Loucy (cell line): Measurements from ENCODE around the gene CALML3.

Experiments used
- H2AFZ ChIP-seq: fragments of 200-600 bp; sonication (generic); 2 replicates; pipeline ENCODE4 v1.6.0; 2016; ENCODE audit warnings: antibody characterized with exemption, mild to moderate bottlenecking, low read length, moderate library complexity
- H3F3A ChIP-seq: fragments of 200-600 bp; 2 replicates; pipeline ENCODE4 v1.6.0; 2016; ENCODE audit warnings: antibody characterized with exemption, low read depth, mild to moderate bottlenecking
- H3K27me3 ChIP-seq: fragments of 200-600 bp; sonication (generic); 2 replicates; pipeline ENCODE4 v1.6.1; 2014; ENCODE audit warnings: low read length, mild to moderate bottlenecking; ENCODE audit not compliant: insufficient read depth, poor library complexity, severe bottlenecking
- H3K36me3 ChIP-seq: fragments of 200-600 bp; sonication (generic); 2 replicates; pipeline ENCODE4 v1.6.1; 2016; ENCODE audit warnings: low read length; ENCODE audit not compliant: insufficient read depth
- H3K4me1 ChIP-seq: fragments of 200-600 bp; sonication (generic); 2 replicates; pipeline ENCODE4 v1.5.1; 2014; ENCODE audit warnings: low read length, mild to moderate bottlenecking; ENCODE audit not compliant: insufficient read depth, poor library complexity, severe bottlenecking
- H3K4me2 ChIP-seq: fragments of 200-600 bp; sonication (generic); 2 replicates; pipeline ENCODE4 v1.6.0; 2014; ENCODE audit warnings: antibody characterized with exemption, low read length, low read depth, mild to moderate bottlenecking; ENCODE audit not compliant: poor library complexity, severe bottlenecking
- H3K4me3 ChIP-seq: fragments of 200-600 bp; sonication (generic); 2 replicates; pipeline ENCODE4 v1.5.1; 2014; ENCODE audit warnings: low read length, mild to moderate bottlenecking, mixed read lengths; ENCODE audit not compliant: poor library complexity, severe bottlenecking
- H3K79me2 ChIP-seq: fragments of 200-600 bp; sonication (generic); 2 replicates; pipeline ENCODE4 v1.6.1; 2014; ENCODE audit warnings: low read length; ENCODE audit not compliant: insufficient read depth
- H3K9ac ChIP-seq: fragments of 200-600 bp; sonication (generic); 2 replicates; pipeline ENCODE4 v1.6.0; 2014; ENCODE audit warnings: mild to moderate bottlenecking, low read depth, low read length, moderate library complexity; ENCODE audit not compliant: poor library complexity, severe bottlenecking
- H3K9me2 ChIP-seq: fragments of 200-600 bp; sonication (generic); replicated peaks from 2 replicates; pipeline ENCODE4 v1.6.1; 2016; ENCODE audit warnings: low read depth, low read length, mixed read lengths
- H3K9me3 ChIP-seq: fragments of 200-600 bp; sonication (generic); 2 replicates; pipeline ENCODE4 v1.6.1; 2014; ENCODE audit warnings: mild to moderate bottlenecking, antibody characterized with exemption, low read length, low read depth; ENCODE audit not compliant: insufficient read depth
- H4K20me1 ChIP-seq: fragments of 200-600 bp; sonication (generic); 2 replicates; pipeline ENCODE4 v1.6.0; 2014; ENCODE audit warnings: antibody characterized with exemption, low read length, mild to moderate bottlenecking; ENCODE audit not compliant: insufficient read depth, poor library complexity, severe bottlenecking
- CTCF ChIP-seq: fragments of 200-600 bp; sonication (generic); conservative IDR thresholded peaks from 2 replicates; pipeline ENCODE4 v1.5.1; 2014; ENCODE audit warnings: mild to moderate bottlenecking, antibody characterized with exemption, low read length
- EZH2phosphoT487 ChIP-seq: fragments of 200-600 bp; IDR thresholded peaks from 2 replicates; pipeline ENCODE4 v1.6.1; 2018; ENCODE audit warnings: antibody characterized with exemption, mild to moderate bottlenecking, moderate library complexity, borderline replicate concordance

The CALML3 gene

GRCh38 chr10:5563321-5563961 lies 38.7 kb downstream of the CALML3 start:
- no peaks in the 10 kb centered on the region for H3K9me2 ChIP-seq
- H3K4me2 ChIP-seq = no peak overlapping the region
- no peaks in the 10 kb centered on the region for H3K9me3 ChIP-seq
- H3K36me3 ChIP-seq = no peaks in the 10 kb centered on the region
- TF ChIP-seq CTCF = no peak
- no peak for TF ChIP-seq EZH2phosphoT487
- H2AFZ ChIP-seq = no peak overlapping the region
- no peaks in the 10 kb centered on the region for H3K27me3 ChIP-seq
- no peak overlapping the region for H3K9ac ChIP-seq
- no peaks in the 10 kb centered on the region for H4K20me1 ChIP-seq
- H3K4me3 ChIP-seq = no peak overlapping the region
- no peaks in the 10 kb centered on the region for H3F3A ChIP-seq
- H3K4me1 ChIP-seq = no peaks in the 10 kb centered on the region
- H3K79me2 ChIP-seq = no peaks in the 10 kb centered on the region

GRCh38 chr10:5563991-5564536 lies 39.3 kb downstream of the CALML3 start:
- Histone ChIP-seq H3K4me1 (no peaks in the 10 kb centered on the region), H3K79me2 (no peaks in the 10 kb centered on the region), H3K9me3 (no peaks in the 10 kb centered on the region), H3K4me2 (no peak overlapping the region), H3K27me3 (no peaks in the 10 kb centered on the region), H3K36me3 (no peaks in the 10 kb centered on the region), H3K9me2 (no peaks in the 10 kb centered on the region), H3K4me3 (no peak overlapping the region), H4K20me1 (no peaks in the 10 kb centered on the region), H3K9ac (no peak overlapping the region), H3F3A (no peaks in the 10 kb centered on the region), H2AFZ (no peak overlapping the region)
- TF ChIP-seq CTCF (no peak), EZH2phosphoT487 (no peak)

DNA sequence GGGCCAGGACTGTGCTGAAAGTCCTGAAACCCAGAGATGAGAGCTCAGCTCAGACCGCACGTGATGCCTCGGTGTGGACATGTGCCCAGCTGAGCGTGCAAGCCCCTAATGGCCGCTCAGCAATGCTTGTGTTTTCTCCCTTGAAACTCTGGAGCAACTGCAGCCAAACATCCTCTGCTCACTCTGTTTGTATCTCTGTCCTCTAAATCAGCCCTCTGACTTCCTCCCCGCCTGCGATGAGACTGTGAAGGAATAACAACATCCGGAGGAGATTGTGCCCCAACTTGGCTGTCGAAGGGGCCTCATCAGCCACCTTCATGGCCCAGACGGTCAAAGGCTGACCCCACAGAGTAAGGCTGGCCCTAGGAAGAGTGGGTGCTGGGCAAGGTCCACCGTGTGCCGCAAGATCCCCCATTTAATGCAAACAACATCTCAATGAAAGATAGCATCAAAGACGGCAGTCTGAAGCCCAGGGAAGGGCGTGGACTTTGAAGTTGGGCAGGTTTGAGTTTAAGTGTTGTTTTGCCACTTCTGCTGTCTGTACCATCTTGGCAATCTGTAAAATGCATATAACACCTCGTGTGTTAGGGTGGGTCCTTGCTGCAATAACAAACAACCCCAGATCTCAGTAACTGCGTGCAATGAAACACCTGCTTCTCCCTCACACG lies 39.9 kb downstream of the CALML3 start:
- H3K79me2 ChIP-seq = no peaks in the 10 kb centered on the region
- no peak overlapping the region for H2AFZ ChIP-seq
- no peak overlapping the region for H3K4me3 ChIP-seq
- H3K4me2 ChIP-seq = no peak overlapping the region
- no peaks in the 10 kb centered on the region for H3K9me3 ChIP-seq
- H4K20me1 ChIP-seq = no peaks in the 10 kb centered on the region
- no peaks in the 10 kb centered on the region for H3F3A ChIP-seq
- H3K9me2 ChIP-seq = no peaks in the 10 kb centered on the region
- H3K9ac ChIP-seq = no peak overlapping the region
- H3K27me3 ChIP-seq = no peaks in the 10 kb centered on the region
- H3K4me1 ChIP-seq = no peaks in the 10 kb centered on the region
- H3K36me3 ChIP-seq = no peaks in the 10 kb centered on the region
- TF ChIP-seq CTCF (no peak), EZH2phosphoT487 (no peak)
